GM12878 (cell line): ENCODE data around the gene ATG10. TPM values are rescaled to one million over a fixed set of nuclear protein-coding genes. Genes with fewer than 3 reads are reported as not detected.

ENCODE experiments used
- ATAC-seq: fragments of 200-7000 bp; cut with Tn5 transposase; 3 replicates; pipeline ENCODE4 v1.9.1; 2020; ENCODE audit warnings: mild to moderate bottlenecking, moderate library complexity
- BruUV-seq: library from RNA; stranded (reverse); fragments of 400-500 nt; replicated peaks from 2 replicates; lab custom pipeline; 2021; lab: Mats Ljungman, UMichigan
- CTCF ChIA-PET: fragments of 300-600 bp; sonication (Branson Sonifier 250); formaldehyde crosslinking; extraction: SDS; loops from one replicate; lab custom pipeline; 2021; ENCODE audit warnings: inconsistent platforms; lab: Yijun Ruan, JAX
- POLR2A ChIA-PET: fragments of 350-600 bp; formaldehyde crosslinking; extraction: SDS; loops from one replicate; lab custom pipeline; 2021; ENCODE audit warnings: inconsistent platforms; lab: Charles Lee
- RAD21 ChIA-PET: fragments of 300-600 bp; sonication (Branson Sonifier 250); formaldehyde crosslinking; loops from one replicate; lab custom pipeline; 2023; ENCODE audit warnings: antibody characterized with exemption; ENCODE audit not compliant: unreplicated experiment; lab: Charles Lee
- SMC1A ChIA-PET: fragments of 300-600 bp; sonication (Branson Sonifier 250); formaldehyde crosslinking; loops from one replicate; lab custom pipeline; 2023; ENCODE audit not compliant: unreplicated experiment, uncharacterized antibody; lab: Charles Lee
- DNase-seq: peaks from one replicate; pipeline ENCODE4 v3.0.0-alpha.2; 2011; ENCODE audit warnings: low read depth, low spot score
- FAIRE-seq: peaks from 3 replicates; lab custom pipeline; 2011; peaks lifted over from hg19 to GRCh38; lab: Jason Lieb, UNC
- H2AFZ ChIP-seq: 2 replicates; pipeline ENCODE4 v1.6.0; 2011; ENCODE audit warnings: low read depth, low read length, control low read depth; ENCODE audit not compliant: control insufficient read depth
- H3K27ac ChIP-seq: 2 replicates; pipeline ENCODE4 v1.5.1; 2011; ENCODE audit warnings: control low read depth; ENCODE audit not compliant: control insufficient read depth, insufficient read depth
- H3K27me3 ChIP-seq, 2 experiments: replicated peaks in 1 of 2; 2 replicates each; pipeline versions ENCODE4 v1.6.0 to v1.6.1; 2011; ENCODE audit warnings: low read length in 1 of 2; ENCODE audit not compliant: control insufficient read depth in 2 of 2, insufficient read depth in 2 of 2
- H3K36me3 ChIP-seq, 2 experiments: 2 replicates each; pipeline ENCODE4 v1.5.1; 2011; ENCODE audit warnings: low read length in 1 of 2; ENCODE audit not compliant: control insufficient read depth in 2 of 2, insufficient read depth in 2 of 2
- H3K4me1 ChIP-seq: 2 replicates; pipeline ENCODE4 v1.6.1; 2011; ENCODE audit warnings: mild to moderate bottlenecking, low read length, moderate library complexity, mixed read lengths; ENCODE audit not compliant: control insufficient read depth, insufficient read depth
- H3K4me2 ChIP-seq: 2 replicates; pipeline ENCODE4 v1.6.0; 2011; ENCODE audit warnings: control low read depth; ENCODE audit not compliant: control insufficient read depth, insufficient read depth
- H3K4me3 ChIP-seq: fragments of 200-600 bp; sonication (generic); 2 replicates; pipeline ENCODE4 v1.5.1; 2016
- H3K79me2 ChIP-seq: 2 replicates; pipeline ENCODE4 v1.6.0; 2011; ENCODE audit warnings: low read length; ENCODE audit not compliant: control insufficient read depth, insufficient read depth
- H3K9ac ChIP-seq: 2 replicates; pipeline ENCODE4 v1.8.0; 2011; ENCODE audit warnings: low read length, control low read depth, mixed read lengths; ENCODE audit not compliant: control insufficient read depth, insufficient read depth
- H3K9me3 ChIP-seq: replicated peaks from 3 replicates; pipeline ENCODE4 v1.5.1; 2011; ENCODE audit warnings: mild to moderate bottlenecking, low read length; ENCODE audit not compliant: control insufficient read depth, insufficient read depth
- H4K20me1 ChIP-seq: 2 replicates; pipeline ENCODE4 v1.6.0; 2011; ENCODE audit not compliant: control insufficient read depth, insufficient read depth
- CHD4 ChIP-seq: fragments of 200-600 bp; sonication (generic); IDR thresholded peaks from 2 replicates; pipeline ENCODE4 v1.6.1; 2016; ENCODE audit warnings: mild to moderate bottlenecking
- EED ChIP-seq: sonication (generic); IDR thresholded peaks from 2 replicates; pipeline ENCODE4 v1.6.1; 2016; ENCODE audit warnings: antibody characterized with exemption, low read depth
- HDGF ChIP-seq: fragments of 450-650 bp; IDR thresholded peaks from 2 replicates; pipeline ENCODE4 v1.6.1; 2016; ENCODE audit warnings: antibody characterized with exemption
- RUNX3 ChIP-seq: IDR thresholded peaks from 2 replicates; pipeline ENCODE4 v1.6.1; 2012; ENCODE audit warnings: low read length, inconsistent platforms
- SMARCA5 ChIP-seq: fragments of 450-650 bp; IDR thresholded peaks from 2 replicates; pipeline ENCODE4 v1.6.1; 2017; ENCODE audit warnings: mild to moderate bottlenecking
- SUZ12 ChIP-seq: fragments of 200-600 bp; sonication (generic); IDR thresholded peaks from one replicate; pipeline ENCODE4 v1.6.1; 2018; ENCODE audit warnings: antibody characterized with exemption, mild to moderate bottlenecking; ENCODE audit not compliant: unreplicated experiment
- WGBS: methylation state at CpG from one replicate; pipeline ENCODE4 v1.1.6; 2016; ENCODE audit warnings: low lambda C conversion rate; ENCODE audit not compliant: insufficient replicate concordance, insufficient coverage; ENCODE audit errors: missing lambda C conversion rate; 5-methylcytosine and 5-hydroxymethylcytosine counted together
- in situ Hi-C: fragments of 300-500 bp; cut with MboI; formaldehyde crosslinking; loops from 9 replicates; pipeline ENCODE4 v1.14.3; 2018; ENCODE audit warnings: mixed read lengths
- intact Hi-C: fragments of 100-400 bp; cut with micrococcal nuclease; formaldehyde crosslinking; loops from one replicate; pipeline ENCODE4 v1.14.2; 2022; ENCODE audit not compliant: unreplicated experiment
- polyA plus RNA-seq, 11 experiments: library from polyadenylated mRNA; depleted of rRNA in 4 of 11; unstranded in 6 of 11; stranded (reverse) in 5 of 11; fragments of >200 nt; fragmentation: Nextera tagmentation in 4 of 11; fragmentation: Illumina TruSeq in 1 of 11; extraction: Ambion mirVana in 4 of 11; extraction: Trizol in 1 of 11; gene quantifications; 1 replicate in 1 of 11; 2 replicates in 10 of 11; pipeline versions ENCODE4 v1.2.1 to v1.2.3, GENCODE V29; 2011 to 2016; ENCODE audit warnings: inconsistent platforms in 2 of 11, missing spikeins in 2 of 11, low read depth in 1 of 11
- total RNA-seq, 4 experiments: library from RNA; depleted of rRNA in 3 of 4; stranded (reverse); fragments of >200 nt in 3 of 4; fragmentation: Illumina TruSeq in 1 of 4; extraction: Trizol in 1 of 4; gene quantifications; 2 replicates each; pipeline versions ENCODE4 v1.2.1 to v1.2.3, GENCODE V29; 2013 to 2021

Gene ATG10
- total and polyA plus RNA-seq, 10 of the 15 experiments (the other 5 are each of a cell fraction or from before 2014, with no cell fraction given): 3.8 to 14.4 (median 6.5) TPM

GRCh38 chr5:82257247-82257646 lies 285.4 kb downstream of the ATG10 start:
- Histone ChIP-seq H3K4me2 (no peak overlapping the region), H3K79me2 (no peaks in the 10 kb centered on the region), H3K4me1 (no peaks in the 10 kb centered on the region), H3K9ac (no peak overlapping the region), H4K20me1 (no peaks in the 10 kb centered on the region), H3K27me3 (no peaks in the 10 kb centered on the region), H3K36me3 (no peaks in the 10 kb centered on the region), H3K4me3 (no peak overlapping the region), H3K9me3 (no peaks in the 10 kb centered on the region), H3K27ac (no peak overlapping the region), H2AFZ (no peak overlapping the region)
- intact Hi-C loops: no loop called here
- no peak for FAIRE-seq
- no peak for ATAC-seq
- no peak for DNase-seq
- TF ChIP-seq HDGF (no peak), EED (no peak), SUZ12 (no peak), SMARCA5 (no peak)
- 83% methylated on average over 2 of the region's 2 CpGs for WGBS
- SMC1A ChIA-PET: interaction anchor here (0.8 to 4.6 kb wide), 6 partner anchors 8 to 92 kb away, joined by 4 to 22 read pairs (median 8); no protein-coding TSS in a partner anchor
- in situ Hi-C loops: no loop called here
- POLR2A ChIA-PET: no interaction called here
- RAD21 ChIA-PET: interaction anchor here (1.2 to 1.4 kb wide), 2 partner anchors 33 to 82 kb away, joined by 3 read pairs; no protein-coding TSS in a partner anchor
- BruUV-seq: no TSS peak
- CTCF ChIA-PET: interaction anchor here (0.9 to 4.4 kb wide), 8 partner anchors 8 to 832 kb away, joined by 3 to 21 read pairs (median 4); no protein-coding TSS in a partner anchor

DNA sequence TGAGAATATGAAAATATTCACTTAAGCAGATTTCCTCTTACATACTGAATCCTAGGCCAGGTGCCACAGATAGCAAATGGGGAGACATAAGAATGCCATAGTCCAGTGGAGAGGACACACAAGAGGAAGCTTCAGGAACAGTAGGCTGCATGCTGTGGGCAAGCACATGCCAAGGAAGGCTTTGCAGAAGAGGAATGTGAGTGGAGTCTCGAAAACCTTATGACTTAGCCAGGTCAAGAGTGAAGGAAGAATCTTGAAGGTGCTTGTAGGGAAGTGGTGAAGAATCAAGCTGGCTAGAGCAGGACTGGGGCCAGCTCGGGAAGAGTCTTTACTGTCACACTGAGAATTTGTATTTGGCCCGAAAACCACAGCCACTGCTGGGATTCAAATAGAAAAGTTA lies 285.9 kb downstream of the ATG10 start:
- no peak; the same call in 1 of the 3 replicates for ATAC-seq
- RAD21 ChIA-PET: interaction anchor here (1.1 to 1.4 kb wide), 3 partner anchors 33 to 151 kb away, joined by 3 to 4 read pairs (median 3); no protein-coding TSS in a partner anchor
- POLR2A ChIA-PET: interaction anchor here (0.5 kb wide), 1 partner anchor 1331 kb away, joined by 3 read pairs; no protein-coding TSS in a partner anchor
- Histone ChIP-seq H3K4me3 (no peak overlapping the region), H3K4me2 (no peak overlapping the region; the same call in 1 of the 2 replicates), H3K4me1 (no peaks in the 10 kb centered on the region)
- SMC1A ChIA-PET: interaction anchor here (0.8 to 4.6 kb wide), 5 partner anchors 8 to 81 kb away, joined by 4 to 22 read pairs (median 10); no protein-coding TSS in a partner anchor
- no TSS peak for BruUV-seq
- intact Hi-C loops: no loop called here
- TF ChIP-seq CHD4 (no peak), RUNX3 (0 out of 2 replicates have a peak, but pooled peaks have one; percentile 16)
- TF ChIP-seq, all 136 proteins: peak for 1
- in situ Hi-C loops: no loop called here
- H2AFZ ChIP-seq: peak overlapping the region; percentile 33; the same call in 1 of the 2 replicates
- 31% methylated on average over 3 of the region's 3 CpGs for WGBS
- no peaks in the 10 kb centered on the region for H3K79me2 ChIP-seq
- H3K36me3 ChIP-seq: no peaks in the 10 kb centered on the region
- FAIRE-seq: no peak
- CTCF ChIA-PET: interaction anchor here (0.6 to 4.4 kb wide), 12 partner anchors 10 to 149 kb away, joined by 3 to 21 read pairs (median 6); no protein-coding TSS in a partner anchor
- no peak overlapping the region for H3K9ac ChIP-seq
- no peaks in the 10 kb centered on the region for H3K9me3 ChIP-seq
- no peak for DNase-seq
- H3K27me3 ChIP-seq: no peaks in the 10 kb centered on the region
- no peak overlapping the region for H3K27ac ChIP-seq
- no peaks in the 10 kb centered on the region for H4K20me1 ChIP-seq
